Spinal cord (tissue), 10 donors: ENCODE data around the gene LECT2. TPM values are rescaled to one million over a fixed set of nuclear protein-coding genes. Genes with fewer than 3 reads are reported as not detected.
A peak's percentile ranks its signal among the peaks of the same experiment; 100 is the strongest.

ENCODE experiments used
- DNase-seq, 6 donors: peaks; one replicate each; pipeline versions ENCODE4 v3.0.0 to v3.0.0-alpha.2; 2013 to 2015; ENCODE audit warnings: low spot score in 6 of 6, low read depth in 4 of 6
- H3K27ac ChIP-seq: one replicate; pipeline ENCODE4 v1.5.1; 2013; ENCODE audit warnings: low read depth, low read length, control low read depth
- H3K27me3 ChIP-seq: one replicate; pipeline ENCODE4 v1.6.1; 2013; ENCODE audit warnings: low read length; ENCODE audit not compliant: control insufficient read depth, insufficient read depth
- H3K36me3 ChIP-seq: one replicate; pipeline ENCODE4 v1.6.1; 2013; ENCODE audit warnings: low read length; ENCODE audit not compliant: control insufficient read depth, insufficient read depth
- H3K4me1 ChIP-seq: one replicate; pipeline ENCODE4 v1.6.1; 2013; ENCODE audit warnings: low read length; ENCODE audit not compliant: control insufficient read depth, insufficient read depth
- H3K4me3 ChIP-seq: one replicate; pipeline ENCODE4 v1.5.1; 2013; ENCODE audit warnings: low read depth, low read length, control low read depth
- H3K9me3 ChIP-seq: one replicate; pipeline ENCODE4 v1.6.1; 2013; ENCODE audit warnings: low read length; ENCODE audit not compliant: control insufficient read depth, insufficient read depth
- WGBS: methylation state at CpG from one replicate; pipeline ENCODE4 v1.1.5; 2013; ENCODE audit warnings: missing lambda C conversion rate; ENCODE audit not compliant: insufficient coverage; 5-methylcytosine and 5-hydroxymethylcytosine counted together
- long read RNA-seq, 4 donors: transcript quantifications; one replicate each; lab custom pipeline, GENCODE V29; 2026
- polyA plus RNA-seq, 2 donors: library from polyadenylated mRNA; unstranded; fragments of 120-200 nt; gene quantifications; one replicate each; pipeline ENCODE4 v1.2.1, GENCODE V29; 2013; ENCODE audit not compliant: insufficient read length in 2 of 2
- total RNA-seq, 2 donors: library from RNA; depleted of rRNA in 1 of 2; stranded (reverse); fragments of 120-200 nt in 1 of 2; fragments of >200 nt in 1 of 2; gene quantifications; one replicate each; pipeline versions ENCODE4 v1.2.3 to v1.2.4, GENCODE V29; 2013 to 2014
- donor health status: healthy.

The LECT2 gene
- total RNA-seq: not detected
- polyA plus RNA-seq: 1 to 10 TPM; 1.7 to 2.1 TPM
- long read RNA-seq, donor 1: 0 reads
- long read RNA-seq, donor 2: 0 reads
- long read RNA-seq, donor 3: 0 reads
- long read RNA-seq, donor 4, partial matches to known transcripts: 18 of 18 reads
- long read RNA-seq, donor 4, other reads (novel, unspliced or antisense): 0 of 18 reads

DNA sequence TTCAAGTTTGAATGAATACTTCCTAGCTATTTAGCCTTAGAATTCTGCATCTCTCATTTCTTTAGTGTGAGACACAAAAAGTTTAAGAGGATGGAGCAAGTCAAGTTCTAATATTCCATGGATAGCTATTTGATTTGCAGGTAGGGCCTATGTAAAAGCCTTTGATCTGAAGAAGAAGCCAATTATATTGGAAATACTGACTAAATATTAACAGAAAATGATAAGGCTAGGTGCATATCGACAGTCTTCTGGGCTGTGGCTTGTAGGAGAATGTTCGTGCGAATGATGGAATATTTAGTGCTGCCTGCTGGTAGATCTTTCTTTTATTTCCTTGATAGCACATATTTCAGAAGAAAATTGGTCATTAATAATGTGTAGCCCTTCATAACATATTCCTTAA is at the start of gene LECT2:
Gene LECT2 (minus strand): TSS at position 85 of the 400 bp plus-strand sequence. CDS start 150 bp downstream, outside the sequence.
- no peaks in the 10 kb centered on the region for H3K9me3 ChIP-seq
- no peaks in the 10 kb centered on the region for H3K4me1 ChIP-seq
- no peak for DNase-seq
- no peak within 1 kb of the TSS for H3K27ac ChIP-seq
- no CpG with 5 or more reads among the region's 3 CpGs for WGBS
- H3K36me3 ChIP-seq: no peaks in the 10 kb centered on the region
- no peak within 1 kb of the TSS for H3K4me3 ChIP-seq
- no peaks in the 10 kb centered on the region for H3K27me3 ChIP-seq

DNA sequence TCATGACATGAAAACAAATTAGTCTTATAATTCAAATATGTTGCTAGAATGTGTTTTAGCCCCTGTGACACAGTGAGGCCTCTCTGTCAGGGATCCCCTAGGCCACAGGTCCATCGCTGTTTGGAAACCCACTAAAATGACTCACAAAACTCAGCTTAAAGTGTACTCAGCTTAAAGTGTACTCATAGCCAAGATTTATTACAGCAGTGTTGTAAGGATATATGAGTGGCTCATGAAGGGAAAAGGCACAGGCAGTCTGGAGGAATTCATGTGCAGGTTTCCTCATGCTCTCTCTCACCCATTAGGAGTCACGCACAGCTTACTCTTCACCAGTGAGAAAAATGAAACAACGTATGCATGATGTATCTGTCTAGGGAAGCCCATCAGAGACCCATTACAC is 49.7 kb upstream of the LECT2 start:
- Histone ChIP-seq H3K27ac (no peak overlapping the region), H3K4me1 (peaks cover 7% of the 10 kb centered on the region), H3K27me3 (no peaks in the 10 kb centered on the region), H3K9me3 (no peaks in the 10 kb centered on the region), H3K36me3 (no peaks in the 10 kb centered on the region), H3K4me3 (no peak overlapping the region)
- no peak for DNase-seq
- 80% methylated on average over 1 of the region's 3 CpGs for WGBS

- no peak overlapping the region for H3K27ac ChIP-seq
- H3K4me1 ChIP-seq: peaks cover 10% of the 10 kb centered on the region
- no peaks in the 10 kb centered on the region for H3K9me3 ChIP-seq
- DNase-seq: peak in 1 of 6 donors; percentile 12
- H3K4me3 ChIP-seq: no peak overlapping the region
- no peaks in the 10 kb centered on the region for H3K27me3 ChIP-seq
- 79% methylated on average over 2 of the region's 5 CpGs for WGBS
- no peaks in the 10 kb centered on the region for H3K36me3 ChIP-seq
Observed at GRCh38 chr5:136001466-136001981, 46.7 kb upstream of the LECT2 start.

DNA sequence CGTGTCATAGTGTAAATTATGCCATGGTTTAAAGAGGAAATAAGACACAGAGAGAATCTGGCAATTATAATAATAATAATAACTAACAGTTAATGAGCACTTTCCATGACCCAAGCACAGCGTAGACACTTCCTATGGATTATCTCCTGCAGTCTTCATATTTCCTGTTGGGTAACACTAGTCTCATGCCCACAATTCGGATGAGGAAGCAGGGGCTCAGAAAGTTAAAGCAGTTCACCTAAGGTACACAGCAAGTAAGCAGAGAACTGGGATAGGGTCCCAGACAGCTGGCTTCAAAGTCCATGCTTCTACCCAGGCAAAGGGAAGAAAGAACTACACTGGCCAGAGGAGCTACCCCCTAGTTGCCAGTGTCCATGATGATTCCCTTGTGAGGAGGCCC is 46.1 kb upstream of the LECT2 start:
- Histone ChIP-seq H3K27ac (no peak overlapping the region), H3K9me3 (no peaks in the 10 kb centered on the region), H3K4me3 (no peak overlapping the region), H3K4me1 (peaks cover 10% of the 10 kb centered on the region), H3K27me3 (no peaks in the 10 kb centered on the region), H3K36me3 (no peaks in the 10 kb centered on the region)
- DNase-seq: no peak
- 89% methylated on average over 2 of the region's 3 CpGs for WGBS

DNA sequence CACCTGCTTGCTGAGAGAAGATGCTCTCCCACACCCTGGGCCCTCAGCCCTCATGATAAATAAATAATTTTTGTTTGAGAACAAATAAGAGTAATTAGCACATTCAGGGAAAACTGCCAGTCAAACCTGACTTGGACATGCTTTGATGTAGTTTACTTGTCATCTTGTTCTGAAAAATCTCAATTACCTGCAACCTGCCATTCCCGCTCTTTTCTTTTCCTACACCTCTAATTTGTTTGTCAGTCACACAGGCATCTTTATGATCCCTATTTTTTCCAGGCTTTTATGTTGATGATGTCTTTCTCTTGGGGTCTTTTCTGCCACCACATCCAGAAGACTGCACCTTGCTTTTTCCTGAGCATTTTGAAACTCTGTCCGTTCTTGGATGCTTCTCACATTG is 45.4 kb upstream of the LECT2 start:
- H3K9me3 ChIP-seq: no peaks in the 10 kb centered on the region
- H3K4me1 ChIP-seq: peaks cover 10% of the 10 kb centered on the region
- H3K27me3 ChIP-seq: no peaks in the 10 kb centered on the region
- WGBS: 63% methylated on average over 1 of the region's 2 CpGs
- H3K4me3 ChIP-seq: no peak overlapping the region
- no peak overlapping the region for H3K27ac ChIP-seq
- no peaks in the 10 kb centered on the region for H3K36me3 ChIP-seq
- no peak for DNase-seq

GRCh38 chr5:135999406-136000139 is 44.8 kb upstream of the LECT2 start:
- DNase-seq: no peak
- peaks cover 10% of the 10 kb centered on the region for H3K4me1 ChIP-seq
- no peak overlapping the region for H3K27ac ChIP-seq
- H3K9me3 ChIP-seq: no peaks in the 10 kb centered on the region
- no peaks in the 10 kb centered on the region for H3K36me3 ChIP-seq
- H3K4me3 ChIP-seq: no peak overlapping the region
- H3K27me3 ChIP-seq: no peaks in the 10 kb centered on the region
- 70% methylated on average over 3 of the region's 8 CpGs for WGBS

DNA sequence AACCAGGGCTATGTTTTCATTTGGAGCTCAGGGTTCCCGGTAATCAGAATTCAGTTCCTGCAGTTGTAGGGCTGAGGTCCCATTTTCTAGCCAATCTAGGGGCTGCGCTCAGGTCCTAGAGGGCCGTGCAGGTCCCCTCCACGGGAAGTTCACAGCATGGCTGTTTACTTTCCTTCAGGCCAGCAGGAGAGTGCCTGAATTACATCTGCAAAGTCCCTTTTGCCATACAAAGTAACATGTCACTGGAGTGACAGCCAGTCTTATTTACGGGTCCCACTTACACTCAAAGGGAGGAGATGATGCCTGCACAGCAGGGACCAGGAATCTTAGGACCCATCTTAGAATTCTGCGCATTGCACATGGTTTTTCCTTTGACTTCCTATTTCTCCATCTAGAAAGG is 44.1 kb upstream of the LECT2 start:
- Histone ChIP-seq H3K27me3 (no peaks in the 10 kb centered on the region), H3K4me1 (peaks cover 10% of the 10 kb centered on the region), H3K9me3 (no peaks in the 10 kb centered on the region), H3K27ac (no peak overlapping the region), H3K4me3 (no peak overlapping the region), H3K36me3 (no peaks in the 10 kb centered on the region)
- WGBS: 55% methylated on average over 5 of the region's 6 CpGs
- no peak for DNase-seq

- peaks cover 10% of the 10 kb centered on the region for H3K4me1 ChIP-seq
- H3K27ac ChIP-seq: no peak overlapping the region
- no peaks in the 10 kb centered on the region for H3K9me3 ChIP-seq
- H3K36me3 ChIP-seq: no peaks in the 10 kb centered on the region
- no peak for DNase-seq
- H3K4me3 ChIP-seq: no peak overlapping the region
- H3K27me3 ChIP-seq: no peaks in the 10 kb centered on the region
- whole genome bisulfite sequencing: 61% methylated on average over 7 of the region's 8 CpGs
Observed at GRCh38 chr5:135997673-135998335, 43.0 kb upstream of the LECT2 start.

GRCh38 chr5:135996611-135997010 is 41.8 kb upstream of the LECT2 start:
- no peak for DNase-seq
- Histone ChIP-seq H3K4me3 (no peak overlapping the region), H3K27me3 (no peaks in the 10 kb centered on the region), H3K27ac (no peak overlapping the region), H3K36me3 (no peaks in the 10 kb centered on the region), H3K9me3 (no peaks in the 10 kb centered on the region), H3K4me1 (peaks cover 9% of the 10 kb centered on the region)
- WGBS: 57% methylated on average over 1 of the region's 2 CpGs
